ENCODE measurements around the gene DGKG.

DGKG gene

GRCh38 chr3:186361762-186362536, at the start of gene DGKG:
DGKG (minus strand) TSS chr3:186362234; CDS start chr3:186320459, 41,775 bp downstream.
- TF ChIP-seq POLR2A (IDR thresholded peaks at IDR 0.05; ENCODE audit: low read length) (no peak), GATA1 (IDR thresholded peaks at IDR 0.05; ENCODE audit: low read depth, low read length) (no peak)
- no peak for DNase-seq

DNA sequence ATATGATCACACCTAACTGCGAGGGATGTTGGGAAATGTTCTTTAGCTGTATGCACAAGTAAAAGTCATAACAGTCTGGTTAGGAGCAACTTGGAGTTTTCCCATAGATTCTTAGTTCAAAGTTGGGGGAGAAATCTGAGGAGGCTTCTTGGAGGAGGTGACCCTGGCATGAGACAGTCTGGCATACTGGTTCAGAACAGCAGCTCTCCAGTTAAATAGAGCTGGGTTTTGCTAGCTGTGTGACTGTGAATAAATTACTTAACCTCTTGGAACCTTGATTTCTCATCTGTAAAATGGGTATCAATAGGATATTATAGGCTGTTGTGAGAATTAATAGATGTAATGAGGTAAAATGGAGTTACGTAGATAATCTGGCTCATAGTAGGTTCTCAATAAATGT, 49.1 kb upstream of the DGKG start:
- DNase-seq, result no peak
- TF ChIP-seq POLR2A (IDR thresholded peaks at IDR 0.05; ENCODE audit: low read length) (no peak), GATA1 (IDR thresholded peaks at IDR 0.05; ENCODE audit: low read depth, low read length) (no peak)

DNA sequence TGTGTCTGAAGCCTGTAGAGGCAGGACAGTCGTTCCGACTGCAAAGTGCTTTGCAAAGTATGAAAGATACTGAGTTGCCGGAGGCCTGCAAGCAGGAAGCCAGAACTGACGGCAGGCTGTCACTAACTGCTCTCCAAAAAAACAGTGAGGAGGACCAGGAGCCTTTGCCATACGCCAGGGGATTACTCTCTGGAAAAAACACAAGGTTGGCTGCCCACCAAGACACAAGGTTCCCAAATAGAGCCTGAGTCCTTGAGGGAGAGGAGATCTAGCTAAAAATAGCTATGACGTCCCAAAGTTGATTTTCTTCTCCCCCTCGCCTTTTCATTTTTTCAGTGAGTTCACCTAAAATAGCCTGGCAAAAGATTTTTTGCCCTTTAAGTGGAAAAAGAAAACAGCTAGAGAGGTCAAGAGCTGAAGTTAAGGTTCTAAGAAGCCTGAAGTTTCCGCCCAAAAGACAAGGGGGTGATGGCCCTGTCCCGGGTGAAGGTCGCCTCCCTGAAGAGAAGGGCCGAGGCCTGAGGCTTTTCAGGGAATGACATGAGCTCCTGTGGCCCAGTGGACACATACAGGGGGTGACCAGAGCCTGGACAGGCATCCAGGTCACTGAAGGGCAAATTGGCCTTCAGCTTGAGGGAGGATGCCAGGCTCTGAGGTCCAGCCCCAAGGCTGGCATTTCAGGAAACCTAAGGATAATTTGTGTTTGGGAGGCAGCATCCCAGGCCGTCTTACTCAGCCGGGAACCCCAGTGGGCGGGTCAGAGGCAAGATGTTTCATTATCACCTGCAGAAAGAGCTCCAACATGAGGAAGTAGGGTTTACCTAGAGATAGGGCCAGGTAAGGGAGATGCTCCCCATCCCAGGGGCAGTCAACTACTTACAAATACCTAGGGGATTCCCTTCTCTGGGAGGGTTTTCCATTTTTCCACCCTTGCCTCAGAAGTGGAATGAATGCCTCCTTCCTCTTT, 44.9 kb upstream of the DGKG start:
- DNase-seq, result no peak

GRCh38 chr3:186401556-186401955, 39.5 kb upstream of the DGKG start:
- DNase-seq, result no peak
- TF ChIP-seq GATA1 (IDR thresholded peaks at IDR 0.05; ENCODE audit: low read depth, low read length) (no peak), POLR2A (IDR thresholded peaks at IDR 0.05; ENCODE audit: low read length) (no peak)

More for the DNA sequence above, 44.9 kb upstream of the DGKG start:
- TF ChIP-seq POLR2A (IDR thresholded peaks at IDR 0.05; ENCODE audit: low read length) (no peak), GATA1 (IDR thresholded peaks at IDR 0.05; ENCODE audit: low read depth, low read length) (no peak)

DNA sequence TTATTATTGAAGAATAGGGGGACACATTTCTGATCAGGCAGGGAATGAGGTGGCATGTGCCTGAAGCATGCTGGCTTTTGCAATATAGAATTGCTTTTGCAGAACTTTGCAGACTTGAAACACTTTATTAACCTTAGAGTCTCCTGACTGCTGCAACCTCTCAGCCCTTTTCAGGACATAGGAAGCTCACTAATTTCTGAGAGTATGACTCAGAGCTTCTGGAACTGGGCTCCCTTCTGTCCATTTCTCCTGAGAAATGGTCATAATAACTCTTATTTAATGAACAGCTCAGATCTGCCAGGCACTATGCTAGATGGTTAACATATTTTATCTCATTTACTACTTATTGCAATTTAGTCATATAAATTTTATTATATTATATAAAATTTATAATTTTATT, 38.6 kb upstream of the DGKG start:
- TF ChIP-seq GATA1 (IDR thresholded peaks at IDR 0.05; ENCODE audit: low read depth, low read length) (no peak), POLR2A (IDR thresholded peaks at IDR 0.05; ENCODE audit: low read length) (no peak)
- no peak for DNase-seq

GRCh38 chr3:186400026-186400425, 38.0 kb upstream of the DGKG start:
- DNase-seq, result no peak
- TF ChIP-seq POLR2A (IDR thresholded peaks at IDR 0.05; ENCODE audit: low read length) (no peak), GATA1 (IDR thresholded peaks at IDR 0.05; ENCODE audit: low read depth, low read length) (no peak)

GRCh38 chr3:186394566-186395217, 32.7 kb upstream of the DGKG start:
- DNase-seq, result no peak
- TF ChIP-seq GATA1 (IDR thresholded peaks at IDR 0.05; ENCODE audit: low read depth, low read length) (no peak), POLR2A (IDR thresholded peaks at IDR 0.05; ENCODE audit: low read length) (no peak)

GRCh38 chr3:186386883-186387560, 25.0 kb upstream of the DGKG start:
- DNase-seq, result no peak
- TF ChIP-seq POLR2A (IDR thresholded peaks at IDR 0.05; ENCODE audit: low read length) (no peak), GATA1 (IDR thresholded peaks at IDR 0.05; ENCODE audit: low read depth, low read length) (no peak)

DNA sequence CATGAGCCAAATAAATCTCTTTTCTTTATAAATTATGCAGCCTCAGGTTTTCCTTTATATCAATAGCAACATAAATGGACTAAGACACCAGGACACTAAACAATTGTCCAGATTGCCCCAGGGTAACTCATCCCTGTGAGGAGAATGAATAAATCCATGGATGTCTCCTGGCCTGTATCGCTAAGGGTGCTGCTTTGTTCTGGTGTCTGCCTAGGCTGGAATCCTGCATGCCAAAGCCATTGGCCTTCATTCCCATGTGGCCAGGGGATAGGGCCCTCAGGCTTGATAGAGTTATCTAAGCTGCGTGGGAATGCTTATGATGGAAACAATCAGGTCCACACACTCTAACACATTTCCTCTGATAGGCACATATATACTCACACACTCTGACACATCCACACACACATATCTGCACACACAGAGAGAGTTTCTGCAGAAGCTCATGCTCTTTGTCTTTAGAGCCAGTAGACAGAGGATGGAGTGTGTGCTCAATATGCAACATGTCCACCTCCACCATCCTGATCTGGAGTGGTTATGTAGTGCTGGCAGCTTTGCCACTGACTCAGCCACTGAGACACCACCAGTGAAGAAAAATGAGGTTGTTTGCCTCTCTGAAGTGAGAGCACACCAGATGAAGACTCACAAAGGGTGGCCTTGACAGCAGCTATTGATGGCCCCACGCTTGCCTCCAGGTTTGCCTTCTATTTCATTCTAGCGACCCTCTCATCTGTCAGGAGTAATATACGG, 24.0 kb upstream of the DGKG start:
- no peak for DNase-seq
- TF ChIP-seq GATA1 (IDR thresholded peaks at IDR 0.05; ENCODE audit: low read depth, low read length) (no peak), POLR2A (IDR thresholded peaks at IDR 0.05; ENCODE audit: low read length) (no peak)

- TF ChIP-seq GATA1 (IDR thresholded peaks at IDR 0.05; ENCODE audit: low read depth, low read length), result no peak
- TF ChIP-seq POLR2A (IDR thresholded peaks at IDR 0.05; ENCODE audit: low read length), result no peak
- DNase-seq, result no peak
Observed at GRCh38 chr3:186383026-186383993, 21.3 kb upstream of the DGKG start.

- TF ChIP-seq POLR2A (IDR thresholded peaks at IDR 0.05; ENCODE audit: low read length) (no peak), GATA1 (IDR thresholded peaks at IDR 0.05; ENCODE audit: low read depth, low read length) (no peak)
- no peak for DNase-seq
Observed at GRCh38 chr3:186382217-186382885, 20.3 kb upstream of the DGKG start.
